NCI-H2171 (cell line): ENCODE measurements around the gene OR2A12.
"Not testable (repeated sequence)": the region's sequence is repeated elsewhere in the genome, so short reads cannot be mapped to it uniquely, and the experiment has no call there.

Experiments used
- DNase-seq: peaks from one replicate; lab custom pipeline; 2025; lab: John Stamatoyannopoulos, UW

OR2A12 gene

GRCh38 chr7:144118341-144118740 is 32.3 kb downstream of the OR2A12 start:
- DNase-seq, result no peak

GRCh38 chr7:144122876-144123275 is 36.8 kb downstream of the OR2A12 start, which contains the start of gene OR2A14:
TSS of gene OR2A14 (plus strand) at chr7:144123176. CDS start at chr7:144129113, 5,937 bp downstream.
- no peak for DNase-seq

- peak; percentile 69 for DNase-seq
Observed at GRCh38 chr7:144127714-144128334, 41.7 kb downstream of the OR2A12 start.

- not testable (repeated sequence) for DNase-seq
Observed at GRCh38 chr7:144129601-144130000, 43.5 kb downstream of the OR2A12 start.

GRCh38 chr7:144130730-144131129 is 44.7 kb downstream of the OR2A12 start:
- no peak for DNase-seq

- no peak for DNase-seq
Observed at GRCh38 chr7:144132262-144132661, 46.2 kb downstream of the OR2A12 start.

- DNase-seq, result no peak
Observed at GRCh38 chr7:144133307-144133706, 47.2 kb downstream of the OR2A12 start.

- DNase-seq, result no peak
Observed at GRCh38 chr7:144134116-144134515, 48.0 kb downstream of the OR2A12 start.

- DNase-seq, result no peak
Observed at GRCh38 chr7:144137501-144137900, 51.4 kb downstream of the OR2A12 start.

- no peak for DNase-seq
Observed at GRCh38 chr7:144142187-144142586, 56.1 kb downstream of the OR2A12 start.

GRCh38 chr7:144144426-144144825 is 58.3 kb downstream of the OR2A12 start:
- DNase-seq, result no peak

GRCh38 chr7:144148224-144148827 is 62.2 kb downstream of the OR2A12 start:
- DNase-seq, result no peak
